Activated T-helper 9 cell treated with anti-CD3 and anti-CD28 coated beads, Interleukin-2, amount 50 U/mL, for 16 hours (primary cell): ENCODE data around the gene TMEM244.
"Not testable (repeated sequence)": the region's sequence is repeated elsewhere in the genome, so short reads cannot be mapped to it uniquely, and the experiment has no call there.

Experiments
- DNase-seq: peaks from one replicate; pipeline ENCODE4 v3.0.0-alpha.2; 2020; ENCODE audit warnings: low read depth

The TMEM244 gene

DNA sequence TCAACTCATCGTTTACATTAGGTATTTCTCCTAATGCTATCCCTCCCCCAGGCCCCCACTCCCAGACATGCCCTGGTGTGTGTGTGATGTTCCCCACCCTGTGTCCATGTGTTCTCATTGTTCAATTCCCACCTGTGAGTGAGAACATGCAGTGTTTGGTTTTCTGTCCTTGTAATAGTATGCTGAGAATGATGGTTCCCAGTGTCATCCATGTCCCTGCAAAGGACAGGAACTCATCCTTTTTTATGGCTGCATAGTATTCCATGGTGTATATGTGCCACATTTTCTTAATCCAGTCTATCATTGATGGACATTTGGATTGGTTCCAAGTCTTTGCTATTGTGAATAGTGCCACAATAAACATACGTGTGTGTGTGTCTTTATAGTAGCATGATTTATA is 54.0 kb downstream of the TMEM244 start:
- not testable (repeated sequence) for DNase-seq

DNA sequence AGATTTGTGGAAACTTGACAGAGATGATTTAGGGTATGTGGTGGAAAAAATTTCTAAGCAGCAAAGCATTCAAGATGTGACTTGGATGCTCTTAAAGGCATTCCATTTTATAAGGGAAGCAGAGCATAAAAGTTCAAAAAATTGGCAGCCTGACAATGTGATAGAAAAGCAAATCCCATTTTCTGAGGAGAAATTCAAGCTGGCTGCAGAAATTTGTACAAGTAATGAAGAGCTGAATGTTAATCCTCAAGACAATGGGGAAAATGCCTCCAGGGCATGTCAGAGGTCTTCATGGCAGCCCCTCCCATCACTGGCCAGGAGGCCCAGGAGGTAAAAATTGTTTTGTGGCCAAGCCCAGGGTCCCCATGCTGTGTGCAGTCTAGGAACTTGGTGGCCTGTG is 58.2 kb downstream of the TMEM244 start:
- DNase-seq = not testable (repeated sequence)

DNA sequence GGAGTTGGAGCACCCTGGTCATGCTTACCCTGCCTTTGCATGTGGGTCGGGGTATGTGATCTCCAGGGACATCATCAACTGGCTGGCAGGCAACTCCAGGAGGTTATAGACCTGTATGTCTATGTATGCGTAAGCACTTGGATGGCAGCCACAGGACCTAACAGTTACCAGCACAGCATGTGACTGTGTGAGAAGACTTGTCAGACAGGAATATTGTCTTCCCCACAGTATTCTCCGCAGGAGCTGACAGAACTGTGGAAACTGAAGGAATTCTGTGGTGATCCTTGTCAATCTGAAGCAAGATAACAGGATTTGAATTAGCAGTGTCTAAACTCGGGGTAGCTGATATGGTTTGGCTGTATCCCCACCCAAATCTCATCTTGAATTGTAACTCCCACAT is 59.2 kb downstream of the TMEM244 start:
- DNase-seq = no peak

DNA sequence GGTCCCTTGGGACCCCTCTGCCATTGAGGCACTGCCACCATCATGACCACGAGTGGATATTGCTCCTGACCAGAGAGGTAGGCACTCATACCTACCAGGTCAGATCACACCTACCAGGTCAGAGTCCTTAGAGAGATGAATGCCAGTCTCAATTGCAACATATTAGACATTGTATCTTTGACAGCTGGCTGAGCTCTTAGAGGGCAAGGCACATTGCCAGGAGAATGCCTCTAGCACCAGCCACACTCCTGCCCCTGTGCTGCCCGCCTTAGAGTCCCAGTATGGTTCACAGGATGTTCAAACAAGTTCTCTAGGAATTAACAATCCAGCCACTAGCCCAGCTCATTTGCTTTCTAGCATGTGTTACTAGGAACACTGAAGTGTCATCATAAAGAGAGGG is 65.9 kb downstream of the TMEM244 start:
- DNase-seq = no peak

DNA sequence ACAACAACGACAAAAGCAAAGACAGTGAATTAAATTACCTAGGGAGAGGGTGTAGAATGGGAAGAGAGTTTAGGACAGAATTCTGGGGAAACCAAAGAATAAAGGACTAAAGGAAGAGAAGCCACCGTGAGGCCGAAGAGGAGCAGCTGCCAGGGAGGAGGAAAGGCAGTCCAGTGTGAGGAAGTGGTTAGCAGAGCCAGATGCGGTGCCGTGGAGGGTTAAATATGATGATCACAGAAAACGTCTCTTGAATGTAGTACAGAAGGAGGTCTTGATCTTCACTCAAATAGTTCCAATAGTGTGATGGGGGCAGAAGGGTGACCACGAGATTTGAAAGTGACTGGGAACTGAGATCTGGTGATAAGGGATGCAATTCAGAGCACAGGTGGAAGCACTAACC is 67.7 kb downstream of the TMEM244 start:
- DNase-seq = no peak

DNA sequence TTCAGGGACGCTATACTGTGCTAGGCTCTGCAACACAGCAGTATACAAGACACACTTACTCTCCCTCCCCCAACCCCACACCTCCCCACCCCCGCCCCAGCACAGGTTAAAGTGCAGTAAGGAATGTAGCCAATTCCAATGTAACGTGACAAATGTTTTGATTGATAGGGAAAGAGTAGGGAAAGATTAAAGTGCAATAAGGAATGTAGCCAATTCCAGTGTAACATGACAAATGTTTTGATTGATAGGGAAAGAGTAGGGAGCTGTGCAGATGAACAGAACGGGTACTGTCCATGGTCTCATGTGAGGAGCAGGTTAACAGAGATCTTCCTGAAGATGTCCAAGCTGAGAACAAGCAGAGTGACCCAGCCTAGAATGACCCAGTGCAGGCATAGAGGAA is 69.1 kb downstream of the TMEM244 start:
- DNase-seq = no peak

DNA sequence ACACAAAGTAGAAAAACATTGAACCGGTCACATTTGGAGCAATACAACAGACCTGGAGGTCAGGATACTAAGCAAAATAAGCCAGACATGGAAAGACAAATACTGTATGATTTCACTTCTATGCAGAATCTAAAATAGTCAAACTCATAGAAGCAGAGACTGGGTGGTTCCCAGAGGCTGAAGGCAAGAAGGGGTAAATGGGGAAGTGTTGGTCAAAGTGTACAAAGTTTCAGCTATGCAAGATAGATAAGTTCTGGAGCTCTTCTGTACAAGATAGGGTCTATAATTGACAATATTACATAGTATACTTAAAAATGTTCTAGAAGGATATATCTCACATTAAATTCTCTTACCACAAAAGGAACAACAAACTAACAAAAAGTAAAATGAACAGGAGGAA is 70.3 kb downstream of the TMEM244 start:
- no peak for DNase-seq

DNA sequence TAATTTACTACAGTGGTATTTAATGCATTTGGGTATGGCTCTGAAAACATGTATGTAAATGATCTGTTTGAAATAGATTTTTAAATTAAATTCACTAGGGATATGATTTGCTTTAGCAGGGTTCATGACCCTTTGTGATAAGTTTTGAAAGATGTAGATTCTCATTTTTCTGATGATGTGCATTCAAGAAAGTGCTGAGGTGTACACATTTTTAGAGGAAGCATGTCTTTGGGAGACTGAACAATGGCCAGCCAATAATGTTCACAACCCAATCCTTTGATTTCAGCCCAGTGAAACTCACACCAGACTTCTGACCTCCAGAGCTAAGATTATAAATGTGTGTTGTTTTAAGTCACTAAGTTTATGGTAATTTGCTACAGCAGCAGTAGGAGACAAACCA is 71.1 kb downstream of the TMEM244 start:
- DNase-seq = no peak

DNA sequence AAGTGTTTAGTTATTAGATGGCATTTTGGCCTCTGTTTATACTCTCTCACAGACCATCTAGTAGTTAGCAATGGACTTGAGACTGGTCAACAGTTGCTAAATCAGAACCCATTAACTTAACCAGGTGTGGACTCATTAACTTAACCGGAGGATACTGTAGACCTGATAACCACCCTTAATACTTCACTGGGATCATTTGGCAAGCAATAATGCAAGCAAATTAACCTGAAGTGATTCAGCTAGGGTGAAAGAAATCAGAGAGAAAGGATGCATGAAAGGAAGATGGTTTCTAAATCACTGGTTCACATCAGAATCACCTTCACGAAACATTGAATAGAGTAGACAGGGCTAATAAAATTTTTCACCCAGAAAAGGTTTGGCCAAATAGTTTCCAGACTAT is 73.3 kb downstream of the TMEM244 start:
- DNase-seq = no peak

DNA sequence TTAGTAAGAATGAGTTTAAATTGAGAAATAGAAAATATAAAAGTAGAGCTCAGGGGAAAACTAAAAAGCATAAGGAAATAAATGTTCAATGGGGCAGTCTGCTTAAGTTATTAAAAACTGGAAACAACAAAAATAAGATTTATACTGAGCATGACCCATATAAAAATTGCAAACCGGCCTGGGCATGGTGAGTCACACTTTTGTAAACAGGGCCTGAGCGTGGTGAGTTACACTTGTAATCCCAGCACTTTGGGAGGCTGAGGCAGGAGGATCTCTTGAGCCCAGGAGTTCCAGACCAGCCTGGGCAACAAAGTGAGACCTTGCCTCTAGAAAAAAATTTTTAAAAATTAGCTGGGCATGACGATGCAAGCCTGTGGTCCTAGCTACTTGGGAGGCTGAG is 74.6 kb downstream of the TMEM244 start:
- DNase-seq = no peak

DNA sequence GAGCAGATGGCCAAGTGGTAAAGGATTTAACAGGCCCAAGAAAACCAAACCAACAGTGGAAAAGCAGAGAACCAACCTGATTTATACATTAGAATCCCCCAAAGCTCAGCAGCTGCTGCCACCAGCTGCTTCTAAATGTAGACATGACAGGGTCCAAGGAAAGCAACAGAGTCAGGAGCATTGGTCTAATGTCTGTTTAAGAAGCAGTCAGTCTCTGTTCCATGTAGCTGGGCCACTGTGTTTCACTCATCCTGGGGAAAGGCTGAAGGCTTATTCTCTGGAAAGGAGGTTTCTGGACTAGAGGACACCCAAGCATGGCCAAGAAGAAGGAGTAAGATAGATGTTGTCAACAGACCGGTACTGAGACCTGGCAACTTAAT is 75.4 kb downstream of the TMEM244 start:
- DNase-seq = no peak

DNA sequence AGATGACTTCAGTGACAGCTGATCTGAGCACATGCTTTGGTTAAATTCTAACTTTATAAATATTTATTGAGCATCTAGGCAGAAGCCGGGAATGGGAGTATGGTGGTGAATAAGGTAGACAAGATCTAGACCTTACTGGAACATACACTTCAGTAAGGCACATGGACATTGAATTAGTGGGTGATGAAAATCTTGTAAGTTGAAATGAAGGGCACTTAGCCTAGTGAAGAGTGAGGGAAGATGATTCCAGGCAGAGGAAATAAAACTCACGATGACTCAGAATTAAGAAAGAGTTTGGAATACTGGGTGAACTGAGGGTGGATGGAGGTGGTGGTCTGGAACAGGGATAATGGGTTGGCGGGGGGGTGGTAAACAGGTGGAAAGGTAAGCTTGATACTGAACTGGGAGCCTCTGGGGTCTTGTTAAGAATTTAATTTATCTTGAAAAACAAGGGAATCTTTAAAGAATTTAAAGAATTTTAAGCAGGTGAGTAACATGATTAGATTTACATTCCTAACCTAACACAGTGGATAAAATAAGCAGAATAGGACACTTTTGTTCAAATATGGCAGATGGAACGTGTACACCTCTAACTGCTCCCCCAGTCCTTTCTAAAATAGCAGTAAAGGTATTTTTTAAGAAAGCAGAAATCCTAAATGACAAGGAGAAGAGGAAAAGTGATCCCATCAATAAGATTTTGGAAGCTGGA is 75.9 kb downstream of the TMEM244 start:
- no peak for DNase-seq
